HG03432 (cell line): Measurements from ENCODE around the gene PVALEF.
"Not testable (repeated sequence)": the region's sequence is repeated elsewhere in the genome, so short reads cannot be mapped to it uniquely, and the experiment has no call there.

Experiments
- ATAC-seq: cut with Tn5 transposase; IDR thresholded peaks from one replicate; pipeline ENCODE4 v1.9.1; 2021; ENCODE audit warnings: mild to moderate bottlenecking, moderate library complexity; ENCODE audit not compliant: unreplicated experiment

The PVALEF gene

GRCh38 chr17:81212365-81212764 is 47.1 kb downstream of the PVALEF start:
- ATAC-seq: no peak

GRCh38 chr17:81213978-81214377 is 48.7 kb downstream of the PVALEF start:
- ATAC-seq: no peak

GRCh38 chr17:81217491-81217890 is 52.2 kb downstream of the PVALEF start:
- no peak for ATAC-seq

- ATAC-seq: no peak
These were observed 53.2 kb downstream of the PVALEF start for GRCh38 chr17:81218459-81218858.

- no peak for ATAC-seq
These were observed 53.7 kb downstream of the PVALEF start for GRCh38 chr17:81218991-81219390.

- no peak for ATAC-seq
These were observed 54.3 kb downstream of the PVALEF start for GRCh38 chr17:81219476-81220180.

- no peak for ATAC-seq
These were observed 56.1 kb downstream of the PVALEF start for GRCh38 chr17:81221371-81221841.

- ATAC-seq: no peak
These were observed 56.7 kb downstream of the PVALEF start for GRCh38 chr17:81221842-81222619.

- no peak for ATAC-seq
These were observed 57.3 kb downstream of the PVALEF start for GRCh38 chr17:81222620-81222905.

- ATAC-seq: peak; percentile 92
These were observed 57.8 kb downstream of the PVALEF start, which contains the start of gene CEP131 for GRCh38 chr17:81222906-81223761. Gene CEP131, minus strand, starts transcription at chr17:81222965. Its CDS starts 2,909 bp downstream, at chr17:81220056.

GRCh38 chr17:81223762-81224130 is 58.4 kb downstream of the PVALEF start:
- no peak for ATAC-seq

- not testable (repeated sequence) for ATAC-seq
These were observed 62.3 kb downstream of the PVALEF start for GRCh38 chr17:81227630-81228029.

- ATAC-seq: no peak
These were observed 63.1 kb downstream of the PVALEF start for GRCh38 chr17:81228420-81228819.

GRCh38 chr17:81228834-81229665 is 63.7 kb downstream of the PVALEF start:
- no peak for ATAC-seq

- ATAC-seq: no peak
These were observed 64.3 kb downstream of the PVALEF start for GRCh38 chr17:81229666-81229920.

GRCh38 chr17:81230043-81230820 is 64.9 kb downstream of the PVALEF start:
- ATAC-seq: no peak

GRCh38 chr17:81231121-81231645 is 65.9 kb downstream of the PVALEF start:
- no peak for ATAC-seq

- ATAC-seq: no peak
These were observed 66.7 kb downstream of the PVALEF start for GRCh38 chr17:81231766-81232581.
